GM12801 (cell line): ENCODE results near the gene SDK2.

Experiments
- CTCF ChIP-seq: IDR thresholded peaks from one replicate; pipeline ENCODE4 v1.5.1; 2011; ENCODE audit warnings: control low read depth; ENCODE audit not compliant: insufficient read length; ENCODE audit errors: extremely low read depth

The SDK2 gene

GRCh38 chr17:73643852-73644144 lies 447 bp downstream of the SDK2 start:
- no peak for TF ChIP-seq CTCF

GRCh38 chr17:73643001-73643851 lies 1.0 kb downstream of the SDK2 start:
- no peak for TF ChIP-seq CTCF

- no peak for TF ChIP-seq CTCF
These were observed 1.6 kb downstream of the SDK2 start for GRCh38 chr17:73642659-73643000.

- TF ChIP-seq CTCF, result no peak
These were observed 2.2 kb downstream of the SDK2 start for GRCh38 chr17:73641826-73642600.

GRCh38 chr17:73640691-73641090 lies 3.6 kb downstream of the SDK2 start:
- TF ChIP-seq CTCF, result no peak

- TF ChIP-seq CTCF, result no peak
These were observed 4.3 kb downstream of the SDK2 start for GRCh38 chr17:73639932-73640331.

- no peak for TF ChIP-seq CTCF
These were observed 4.9 kb downstream of the SDK2 start for GRCh38 chr17:73639322-73639721.
